Measurements from ENCODE around the gene PROK1. TPM values are rescaled to one million over a fixed set of nuclear protein-coding genes. Genes with fewer than 3 reads are reported as not detected.

PROK1 gene, protein sequence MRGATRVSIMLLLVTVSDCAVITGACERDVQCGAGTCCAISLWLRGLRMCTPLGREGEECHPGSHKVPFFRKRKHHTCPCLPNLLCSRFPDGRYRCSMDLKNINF
- total RNA-seq = not detected in 2 replicates

DNA sequence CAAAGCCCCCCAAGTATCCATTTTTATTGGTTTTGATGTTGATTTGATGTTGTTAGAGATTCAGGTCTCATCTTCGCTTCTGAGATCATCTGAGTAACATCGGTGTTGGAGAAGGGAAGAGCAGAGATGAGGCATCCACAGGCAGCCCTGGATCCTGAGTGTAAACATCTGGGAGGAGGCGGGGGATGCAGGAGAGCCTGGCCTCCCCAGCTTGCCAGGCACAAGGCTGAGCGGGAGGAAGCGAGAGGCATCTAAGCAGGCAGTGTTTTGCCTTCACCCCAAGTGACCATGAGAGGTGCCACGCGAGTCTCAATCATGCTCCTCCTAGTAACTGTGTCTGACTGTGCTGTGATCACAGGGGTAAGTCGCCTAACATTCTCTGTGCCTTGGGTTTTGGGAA, at the start of gene PROK1:
Gene PROK1 (plus strand): TSS at position 221 of the 400 bp plus-strand sequence. CDS start 68 bp downstream, at position 289.

GRCh38 chr1:110407260-110408210, 43.4 kb upstream of the PROK1 start, which contains the start of gene LAMTOR5:
LAMTOR5 (minus strand) TSS chr1:110407694; CDS start chr1:110407620, 74 bp downstream.

Other genes with a start within 250 kb of the PROK1 start
- 4.9 and 5.1 TPM in 2 replicates for gene KCNC4, start 240.8 kb upstream of the PROK1 start, total RNA-seq
- gene RBM15, start 111.8 kb upstream of the PROK1 start, total RNA-seq = 32.0 and 38.4 TPM in 2 replicates
- 3.7 and 6.0 TPM in 2 replicates for gene SLC16A4, start 60.1 kb upstream of the PROK1 start, total RNA-seq
- 64.6 and 88.3 TPM in 2 replicates for gene LAMTOR5, start 43.5 kb upstream of the PROK1 start, total RNA-seq
- not detected in 2 replicates for gene KCNA10, start 68.0 kb downstream of the PROK1 start, total RNA-seq
- gene KCNA2, start 155.2 kb downstream of the PROK1 start, total RNA-seq = not detected in 2 replicates
- not detected in 2 replicates for gene KCNA3, start 223.8 kb downstream of the PROK1 start, total RNA-seq